CD4-positive, alpha-beta T cell (primary cell): Measurements from ENCODE around the gene MYL10. TPM values are rescaled to one million over a fixed set of nuclear protein-coding genes. Genes with fewer than 3 reads are reported as not detected.

Experiments
- ATAC-seq: fragments of 200-7000 bp; cut with Tn5 transposase; one replicate; pipeline ENCODE4 v1.10.0; 2022; ENCODE audit warnings: mild to moderate bottlenecking; ENCODE audit not compliant: poor library complexity
- CTCF ChIA-PET: fragments of 350-600 bp; sonication (Branson Sonifier 250); formaldehyde crosslinking; loops from one replicate; lab custom pipeline; 2021; ENCODE audit warnings: antibody characterized with exemption, inconsistent platforms; lab: Charles Lee
- POLR2A ChIA-PET: fragments of 350-600 bp; sonication (Branson Sonifier 250); formaldehyde crosslinking; loops from one replicate; lab custom pipeline; 2021; ENCODE audit warnings: antibody characterized with exemption, inconsistent platforms; lab: Charles Lee
- DNase-seq, 14 experiments: peaks; one replicate each; pipeline ENCODE4 v3.0.0-alpha.2; 2013 to 2020; ENCODE audit warnings: mixed read lengths in 2 of 14
- H3K27ac ChIP-seq, 2 donors: one replicate each; pipeline versions ENCODE4 v1.5.1 to v1.7.0; 2013; ENCODE audit warnings: low read length in 2 of 2, low read depth in 1 of 2, mild to moderate bottlenecking in 1 of 2
- H3K27me3 ChIP-seq, 2 experiments: 1 replicate in 1 of 2; 2 replicates in 1 of 2; pipeline versions ENCODE4 v1.6.1 to v1.7.0; 2013; ENCODE audit warnings: low read length in 2 of 2, control low read depth in 1 of 2, mild to moderate bottlenecking in 1 of 2, moderate library complexity in 1 of 2; ENCODE audit not compliant: insufficient read depth in 2 of 2, control insufficient read depth in 1 of 2
- H3K36me3 ChIP-seq: one replicate; pipeline ENCODE4 v1.6.1; 2013; ENCODE audit warnings: low read length, control low read depth; ENCODE audit not compliant: insufficient read depth
- H3K4me1 ChIP-seq: one replicate; pipeline ENCODE4 v1.6.1; 2013; ENCODE audit warnings: low read length, control low read depth; ENCODE audit not compliant: insufficient read depth
- H3K4me3 ChIP-seq: one replicate; pipeline ENCODE4 v1.5.1; 2013; ENCODE audit warnings: mild to moderate bottlenecking, low read length, moderate library complexity
- H3K9me3 ChIP-seq, 2 experiments: 1 replicate in 1 of 2; 2 replicates in 1 of 2; pipeline versions ENCODE4 v1.6.1 to v1.7.0; 2013; ENCODE audit warnings: low read length in 2 of 2, mild to moderate bottlenecking in 2 of 2, control low read depth in 1 of 2, moderate library complexity in 1 of 2; ENCODE audit not compliant: control insufficient read depth in 1 of 2, insufficient read depth in 1 of 2
- H3K27ac Mint-ChIP-seq: one replicate; pipeline ENCODE4 v1.8.0; 2020; ENCODE audit warnings: mixed read lengths
- H3K27me3 Mint-ChIP-seq: one replicate; pipeline ENCODE4 v1.8.0; 2021; ENCODE audit warnings: mixed read lengths
- H3K36me3 Mint-ChIP-seq: one replicate; pipeline ENCODE4 v1.8.0; 2021; ENCODE audit warnings: low read depth, mixed read lengths
- H3K4me1 Mint-ChIP-seq: one replicate; pipeline ENCODE4 v1.8.0; 2021; ENCODE audit warnings: low read depth, mixed read lengths
- H3K4me3 Mint-ChIP-seq: one replicate; pipeline ENCODE4 v1.8.0; 2020; ENCODE audit warnings: mild to moderate bottlenecking, mixed read lengths
- H3K9me3 Mint-ChIP-seq: one replicate; pipeline ENCODE4 v1.8.0; 2020; ENCODE audit warnings: mixed read lengths
- intact Hi-C, 2 experiments: fragments of 100-400 bp; cut with DNase I in 1 of 2; cut with micrococcal nuclease in 1 of 2; formaldehyde crosslinking; loops; one replicate each; pipeline versions ENCODE4 v1.15.1 to v1.9.0; 2023 to 2025; cut with DNase I, micrococcal nuclease
- total RNA-seq, 174 experiments: library from RNA in 2 of 174; stranded (reverse) in 2 of 174; gene quantifications; one replicate each; pipeline ENCODE4 v1.2.3 and lab custom pipeline; 2021 to 2026
- TF ChIP-seq, protein P1 (sequence below): fragments of 200-600 bp; IDR thresholded peaks from one replicate; pipeline ENCODE4 v1.8.0; 2022; ENCODE audit warnings: antibody characterized with exemption, mild to moderate bottlenecking

The MYL10 gene
- total RNA-seq, 2 experiments from 2014 or later, result not detected

DNA sequence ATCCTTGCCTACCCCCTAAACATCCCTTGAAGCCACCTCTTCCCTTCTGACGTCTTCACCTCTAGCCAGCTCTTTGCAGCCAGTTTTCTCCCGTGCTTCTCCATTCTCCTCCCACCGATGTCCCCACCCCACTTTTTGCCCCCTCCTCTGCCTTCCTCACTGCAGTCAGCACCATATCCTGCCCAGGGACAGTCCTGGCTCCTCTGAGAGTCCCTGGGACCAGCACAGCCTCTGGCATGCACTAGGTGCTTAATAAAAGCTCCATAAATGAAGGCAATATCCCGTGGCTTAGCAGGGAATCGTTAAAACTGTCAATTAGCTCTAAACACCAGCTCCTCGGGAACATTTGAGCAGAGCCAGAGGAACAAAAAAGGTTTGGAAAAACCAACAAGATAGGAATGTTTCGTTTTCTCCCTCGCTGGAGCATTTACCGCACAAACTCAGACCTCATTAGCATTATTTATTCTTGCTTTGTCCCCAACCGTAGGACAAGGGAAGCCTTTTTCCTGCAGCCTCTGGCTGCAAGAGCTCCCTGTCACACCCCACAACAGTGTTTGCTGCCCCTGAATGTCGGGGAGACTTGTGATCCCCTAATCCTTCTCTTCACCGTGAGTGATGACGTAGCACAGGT, 16.1 kb downstream of the MYL10 start:
- H3K36me3 Mint-ChIP-seq, result no peaks in the 10 kb centered on the region
- POLR2A ChIA-PET, result no interaction called here
- intact Hi-C loops, result no loop called here

GRCh38 chr7:101608772-101609713, 20.1 kb downstream of the MYL10 start:
- Mint-ChIP-seq H3K9me3 (no peaks in the 10 kb centered on the region), H3K27me3 (no peaks in the 10 kb centered on the region), H3K4me1 (no peaks in the 10 kb centered on the region), H3K36me3 (no peaks in the 10 kb centered on the region), H3K27ac (no peak overlapping the region), H3K4me3 (no peak overlapping the region)
- no peaks in the 10 kb centered on the region for H3K36me3 ChIP-seq
- ATAC-seq (no peak), DNase-seq (no peak)
- H3K4me3 ChIP-seq, result no peak overlapping the region
- intact Hi-C loops, result no loop called here
- ChIA-PET CTCF (no interaction called here), POLR2A (no interaction called here)
- no peak overlapping the region for H3K27ac ChIP-seq
- no peaks in the 10 kb centered on the region for H3K9me3 ChIP-seq
- no peaks in the 10 kb centered on the region for H3K27me3 ChIP-seq
- TF ChIP-seq, protein P1, sequence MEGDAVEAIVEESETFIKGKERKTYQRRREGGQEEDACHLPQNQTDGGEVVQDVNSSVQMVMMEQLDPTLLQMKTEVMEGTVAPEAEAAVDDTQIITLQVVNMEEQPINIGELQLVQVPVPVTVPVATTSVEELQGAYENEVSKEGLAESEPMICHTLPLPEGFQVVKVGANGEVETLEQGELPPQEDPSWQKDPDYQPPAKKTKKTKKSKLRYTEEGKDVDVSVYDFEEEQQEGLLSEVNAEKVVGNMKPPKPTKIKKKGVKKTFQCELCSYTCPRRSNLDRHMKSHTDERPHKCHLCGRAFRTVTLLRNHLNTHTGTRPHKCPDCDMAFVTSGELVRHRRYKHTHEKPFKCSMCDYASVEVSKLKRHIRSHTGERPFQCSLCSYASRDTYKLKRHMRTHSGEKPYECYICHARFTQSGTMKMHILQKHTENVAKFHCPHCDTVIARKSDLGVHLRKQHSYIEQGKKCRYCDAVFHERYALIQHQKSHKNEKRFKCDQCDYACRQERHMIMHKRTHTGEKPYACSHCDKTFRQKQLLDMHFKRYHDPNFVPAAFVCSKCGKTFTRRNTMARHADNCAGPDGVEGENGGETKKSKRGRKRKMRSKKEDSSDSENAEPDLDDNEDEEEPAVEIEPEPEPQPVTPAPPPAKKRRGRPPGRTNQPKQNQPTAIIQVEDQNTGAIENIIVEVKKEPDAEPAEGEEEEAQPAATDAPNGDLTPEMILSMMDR, result no peak
- no peaks in the 10 kb centered on the region for H3K4me1 ChIP-seq

More for the DNA sequence above, 16.1 kb downstream of the MYL10 start:
- Mint-ChIP-seq H3K27ac (no peak overlapping the region), H3K4me3 (no peak overlapping the region), H3K27me3 (peaks cover 5% of the 10 kb centered on the region), H3K4me1 (no peaks in the 10 kb centered on the region), H3K9me3 (no peaks in the 10 kb centered on the region)
- no peaks in the 10 kb centered on the region for H3K4me1 ChIP-seq
- H3K27ac ChIP-seq, result no peak overlapping the region
- DNase-seq (no peak), ATAC-seq (no peak)
- H3K9me3 ChIP-seq, result peaks cover 0 to 2% of the 10 kb centered on the region in 2 experiments
- H3K4me3 ChIP-seq, result no peak overlapping the region
- TF ChIP-seq, protein P1, result no peak
- H3K27me3 ChIP-seq, result no peaks in the 10 kb centered on the region
- H3K36me3 ChIP-seq, result no peaks in the 10 kb centered on the region
- CTCF ChIA-PET, result no interaction called here

GRCh38 chr7:101606498-101606923, 22.6 kb downstream of the MYL10 start:
- peaks cover 5% of the 10 kb centered on the region for H3K4me1 ChIP-seq
- H3K27me3 Mint-ChIP-seq, result peaks cover 4% of the 10 kb centered on the region
- CTCF ChIA-PET, result no interaction called here

More at GRCh38 chr7:101606498-101606923, 22.6 kb downstream of the MYL10 start:
- no peaks in the 10 kb centered on the region for H3K36me3 ChIP-seq
- H3K4me1 Mint-ChIP-seq, result no peaks in the 10 kb centered on the region
- no peaks in the 10 kb centered on the region for H3K9me3 ChIP-seq
- no peaks in the 10 kb centered on the region for H3K27me3 ChIP-seq
- H3K4me3 Mint-ChIP-seq, result no peak overlapping the region
- POLR2A ChIA-PET, result interaction anchor here (0.6 kb wide), 1 partner anchor 643 kb away, joined by 3 read pairs; no protein-coding TSS in a partner anchor
- DNase-seq (no peak), ATAC-seq (no peak)
- no peaks in the 10 kb centered on the region for H3K36me3 Mint-ChIP-seq
- no peak overlapping the region for H3K27ac ChIP-seq
- TF ChIP-seq, protein P1, result no peak
- intact Hi-C loops, result no loop called here
- H3K27ac Mint-ChIP-seq, result no peak overlapping the region
- H3K9me3 Mint-ChIP-seq, result no peaks in the 10 kb centered on the region
- H3K4me3 ChIP-seq, result no peak overlapping the region
